Measurements from ENCODE around the gene ERC1. TPM values are rescaled to one million over a fixed set of nuclear protein-coding genes. Genes with fewer than 3 reads are reported as not detected.

Gene ERC1
- total RNA-seq, 4 donors from 2014 or later, result 46.1 to 83.2 (median 63.8) TPM

DNA sequence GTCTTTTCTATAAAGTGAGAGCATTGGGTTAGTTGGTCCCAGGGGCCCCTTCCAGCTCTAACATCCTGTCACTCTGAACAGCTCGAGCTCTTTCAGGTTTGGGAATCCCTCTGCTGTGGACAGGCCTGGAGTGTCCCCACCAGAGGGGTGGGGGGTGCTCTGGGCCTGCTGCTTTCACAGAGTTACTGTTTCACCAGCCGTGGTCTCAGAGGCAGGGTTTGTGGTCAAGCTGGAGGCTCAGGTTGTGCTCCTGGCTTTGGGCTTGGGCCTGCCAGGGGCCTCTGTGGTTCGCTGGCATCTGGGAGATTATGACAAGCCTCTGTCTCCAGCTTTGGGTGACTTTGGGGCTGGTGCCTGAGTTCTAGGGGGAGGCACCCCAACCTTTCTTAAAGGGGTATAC, 543.7 kb downstream of the ERC1 start:
- ATAC-seq (ENCODE audit: low FRiP score), result no peak
- no peak for DNase-seq (ENCODE audit: low spot score)
- TF ChIP-seq, protein P1, sequence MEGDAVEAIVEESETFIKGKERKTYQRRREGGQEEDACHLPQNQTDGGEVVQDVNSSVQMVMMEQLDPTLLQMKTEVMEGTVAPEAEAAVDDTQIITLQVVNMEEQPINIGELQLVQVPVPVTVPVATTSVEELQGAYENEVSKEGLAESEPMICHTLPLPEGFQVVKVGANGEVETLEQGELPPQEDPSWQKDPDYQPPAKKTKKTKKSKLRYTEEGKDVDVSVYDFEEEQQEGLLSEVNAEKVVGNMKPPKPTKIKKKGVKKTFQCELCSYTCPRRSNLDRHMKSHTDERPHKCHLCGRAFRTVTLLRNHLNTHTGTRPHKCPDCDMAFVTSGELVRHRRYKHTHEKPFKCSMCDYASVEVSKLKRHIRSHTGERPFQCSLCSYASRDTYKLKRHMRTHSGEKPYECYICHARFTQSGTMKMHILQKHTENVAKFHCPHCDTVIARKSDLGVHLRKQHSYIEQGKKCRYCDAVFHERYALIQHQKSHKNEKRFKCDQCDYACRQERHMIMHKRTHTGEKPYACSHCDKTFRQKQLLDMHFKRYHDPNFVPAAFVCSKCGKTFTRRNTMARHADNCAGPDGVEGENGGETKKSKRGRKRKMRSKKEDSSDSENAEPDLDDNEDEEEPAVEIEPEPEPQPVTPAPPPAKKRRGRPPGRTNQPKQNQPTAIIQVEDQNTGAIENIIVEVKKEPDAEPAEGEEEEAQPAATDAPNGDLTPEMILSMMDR (IDR thresholded peaks at IDR 0.05), result no peak

DNA sequence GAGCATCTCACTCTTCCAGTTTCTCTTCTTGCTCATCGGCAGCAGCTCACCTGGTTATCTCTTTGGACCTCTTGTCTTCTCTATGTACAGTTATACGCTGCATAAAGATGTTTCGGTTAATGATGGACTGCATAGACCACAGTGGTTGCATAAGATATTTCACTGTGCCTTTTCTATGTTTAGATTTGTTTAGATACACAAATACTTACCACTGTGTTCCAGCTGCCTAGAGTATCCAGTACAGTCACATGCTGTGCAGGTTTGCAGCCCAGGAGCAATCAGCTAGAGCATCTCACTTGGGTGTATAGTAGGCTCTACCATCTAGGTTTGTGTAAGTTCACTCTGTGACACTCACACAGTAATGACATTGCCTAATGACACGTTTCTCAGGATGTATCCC, 545.8 kb downstream of the ERC1 start:
- ATAC-seq (ENCODE audit: low FRiP score) (no peak), DNase-seq (ENCODE audit: low spot score) (no peak)
- TF ChIP-seq, protein P1 (IDR thresholded peaks at IDR 0.05), result no peak

DNA sequence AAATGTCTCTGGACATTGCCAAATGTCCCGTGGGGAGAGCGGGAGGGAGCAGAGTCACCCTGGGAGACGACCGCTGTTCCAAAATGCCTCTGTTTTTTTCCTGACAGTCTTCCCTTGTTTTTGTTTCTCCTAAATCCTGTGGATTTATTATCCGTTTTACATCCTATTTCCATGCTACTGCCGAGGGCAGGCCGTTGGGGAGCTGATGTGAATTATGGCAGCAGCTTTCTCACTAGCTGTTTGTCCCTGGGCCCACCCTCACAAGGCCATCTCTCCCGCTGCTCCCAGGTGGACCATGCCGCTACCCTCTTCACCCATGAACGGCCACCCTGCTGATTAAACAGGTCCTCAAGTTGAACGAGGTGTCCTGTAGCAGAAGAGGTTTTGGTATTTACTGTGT, 548.1 kb downstream of the ERC1 start:
- TF ChIP-seq, protein P1 (IDR thresholded peaks at IDR 0.05), result no peak
- ATAC-seq (ENCODE audit: low FRiP score), result no peak
- DNase-seq (ENCODE audit: low spot score), result no peak

DNA sequence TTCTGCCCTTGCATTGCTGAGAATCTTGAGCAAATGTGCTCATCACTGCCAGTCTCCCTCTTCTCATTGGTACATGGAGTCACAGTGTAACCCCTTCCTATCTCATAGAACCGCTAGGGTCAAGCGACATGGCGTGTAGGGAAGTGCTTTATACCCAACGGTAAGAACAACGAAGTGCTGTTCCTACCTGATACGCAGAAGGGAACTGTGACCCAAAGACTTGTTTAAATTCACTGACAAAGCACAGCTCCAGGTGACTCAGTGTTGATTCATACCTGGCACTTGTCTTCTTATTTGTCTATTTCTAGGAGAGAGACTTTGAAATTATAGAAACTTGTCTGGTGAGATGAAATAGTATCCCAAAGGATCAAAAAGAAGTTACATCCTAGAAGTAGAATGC, 549.7 kb downstream of the ERC1 start:
- TF ChIP-seq, protein P1 (IDR thresholded peaks at IDR 0.05), result no peak
- DNase-seq (ENCODE audit: low spot score), result no peak

DNA sequence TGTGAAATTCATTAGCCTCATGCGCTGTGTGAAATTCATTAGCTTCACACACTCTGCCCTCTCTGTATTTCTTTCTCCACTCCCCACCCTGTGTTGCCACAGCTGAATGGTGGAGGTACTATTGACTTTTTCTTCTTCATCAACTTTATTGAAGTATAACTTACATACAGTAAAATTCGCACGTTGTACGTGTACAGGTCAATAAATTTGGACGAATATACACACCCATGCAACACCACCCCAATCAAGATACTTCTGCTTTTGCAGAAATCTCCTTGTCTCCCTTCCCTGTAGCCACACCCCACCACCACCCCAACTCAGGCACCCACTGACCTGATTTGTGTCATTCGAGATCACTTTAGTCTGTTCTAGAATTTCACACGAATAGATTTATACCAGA, 551.6 kb downstream of the ERC1 start:
- no peak for ATAC-seq (ENCODE audit: low FRiP score)
- no peak for DNase-seq (ENCODE audit: low spot score)
- TF ChIP-seq, protein P1 (IDR thresholded peaks at IDR 0.05), result no peak

More for the DNA sequence above, 549.7 kb downstream of the ERC1 start:
- no peak for ATAC-seq (ENCODE audit: low FRiP score)

DNA sequence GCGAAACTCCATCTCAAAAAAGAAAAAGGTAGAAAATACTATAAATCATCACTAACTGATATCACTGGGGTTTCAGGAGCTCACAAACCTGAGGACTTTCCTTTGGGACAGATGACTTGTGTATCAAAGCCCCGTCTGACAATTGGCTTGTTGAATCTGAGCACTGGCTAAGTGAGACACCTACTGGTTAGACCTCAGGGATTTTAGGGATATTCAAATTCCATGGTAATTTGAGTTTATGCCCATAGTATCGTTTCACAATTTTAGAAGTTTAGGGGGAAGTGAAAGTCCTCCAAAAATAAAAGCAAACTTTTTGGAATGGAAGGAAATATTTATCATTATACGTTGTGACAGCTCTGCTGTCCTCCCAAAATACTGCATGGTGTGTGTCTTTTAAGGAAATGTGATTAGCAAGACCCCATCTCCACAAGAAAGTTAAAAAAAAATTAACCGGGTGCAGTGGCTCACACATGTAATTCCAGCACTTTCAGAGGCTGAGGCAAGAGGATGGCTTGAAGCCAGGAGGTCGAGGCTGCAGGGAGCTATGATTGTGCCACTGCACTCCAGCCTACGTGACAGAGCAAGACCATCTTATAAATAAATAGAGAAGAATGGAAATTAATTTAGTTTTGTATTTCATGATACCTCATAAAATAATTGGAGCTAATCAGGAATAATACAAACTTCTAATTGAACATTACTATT, 554.1 kb downstream of the ERC1 start:
- ATAC-seq (ENCODE audit: low FRiP score) (no peak), DNase-seq (ENCODE audit: low spot score) (no peak)

More for the DNA sequence above, 554.1 kb downstream of the ERC1 start:
- TF ChIP-seq, protein P1 (IDR thresholded peaks at IDR 0.05), result no peak

Other genes starting within 250 kb of the ERC1 start
- 100 to 1,000 TPM; 222 to 407 (median 322) TPM for gene WNK1, start 238.6 kb upstream of the ERC1 start, total RNA-seq
- 10 to 100 TPM in 2 of 4 donors, 1 to 10 TPM in 2; 4.9 to 15.4 (median 11.2) TPM for gene RAD52, start 41.5 kb upstream of the ERC1 start, total RNA-seq

Measured in omental fat pad (tissue), 4 donors.